SJCRH30 (cell line): Measurements from ENCODE around the gene C1QTNF5. TPM values are rescaled to one million over a fixed set of nuclear protein-coding genes. Genes with fewer than 3 reads are reported as not detected.

Experiments
- DNase-seq, 2 experiments: peaks; one replicate each; pipeline ENCODE4 v3.0.0-alpha.2; 2015 to 2020
- H3K27ac ChIP-seq: fragments of 250-450 bp; sonication (Bioruptor Pico); 2 replicates; pipeline ENCODE4 v1.5.1; 2020; ENCODE audit warnings: mild to moderate bottlenecking, moderate library complexity
- H3K27me3 ChIP-seq: fragments of 250-450 bp; sonication (Bioruptor Pico); 2 replicates; pipeline ENCODE4 v1.5.1; 2020; ENCODE audit warnings: mild to moderate bottlenecking, moderate library complexity
- H3K36me3 ChIP-seq: fragments of 250-450 bp; sonication (Bioruptor Pico); 2 replicates; pipeline ENCODE4 v1.5.1; 2020; ENCODE audit warnings: mild to moderate bottlenecking, moderate library complexity
- H3K4me1 ChIP-seq: fragments of 250-450 bp; sonication (Bioruptor Pico); 2 replicates; pipeline ENCODE4 v1.5.1; 2020; ENCODE audit warnings: mild to moderate bottlenecking, moderate library complexity
- H3K4me3 ChIP-seq: fragments of 250-450 bp; sonication (Bioruptor Pico); 2 replicates; pipeline ENCODE4 v1.5.1; 2020; ENCODE audit warnings: mild to moderate bottlenecking, moderate library complexity
- H3K9me3 ChIP-seq: fragments of 250-450 bp; sonication (Bioruptor Pico); replicated peaks from 2 replicates; pipeline ENCODE4 v1.5.1; 2020; ENCODE audit warnings: mild to moderate bottlenecking, moderate library complexity
- total RNA-seq: library from RNA; depleted of rRNA; stranded (reverse); fragments of >200 nt; shearing (Covaris generic); gene quantifications from 2 replicates; pipeline ENCODE4 v1.2.3, GENCODE V29; 2014

Gene C1QTNF5
- total RNA-seq, 1 experiment from 2014 or later: 0.85 TPM

DNA sequence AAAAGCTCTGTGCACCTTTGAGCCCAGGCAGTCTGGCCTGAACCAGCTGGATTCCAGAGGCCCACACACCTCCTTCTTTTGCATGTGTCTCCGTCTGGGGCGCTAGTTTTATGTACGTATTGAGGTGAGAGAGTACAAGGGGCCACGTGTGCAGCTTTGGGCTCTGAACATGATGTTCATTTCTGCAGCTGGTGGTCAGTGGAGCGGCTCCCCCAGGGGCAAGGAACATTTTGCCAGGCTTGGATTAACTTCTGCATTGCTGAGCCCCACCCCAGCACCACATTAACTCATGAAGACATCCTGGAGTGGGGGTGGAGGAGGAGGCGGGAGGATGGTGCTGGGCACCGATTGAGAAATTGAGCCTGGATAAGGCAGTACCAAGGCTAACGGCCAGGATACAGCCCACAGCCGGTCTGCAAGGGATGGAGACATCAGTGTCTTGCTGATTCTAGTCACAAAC is 27.0 kb upstream of the C1QTNF5 start:
- Histone ChIP-seq H3K27me3 (no peaks in the 10 kb centered on the region), H3K4me3 (no peak overlapping the region; the same call in 1 of the 2 replicates), H3K9me3 (no peaks in the 10 kb centered on the region), H3K4me1 (peaks cover 44% of the 10 kb centered on the region), H3K36me3 (no peaks in the 10 kb centered on the region), H3K27ac (peak overlapping the region; percentile 74)
- DNase-seq: no peak

DNA sequence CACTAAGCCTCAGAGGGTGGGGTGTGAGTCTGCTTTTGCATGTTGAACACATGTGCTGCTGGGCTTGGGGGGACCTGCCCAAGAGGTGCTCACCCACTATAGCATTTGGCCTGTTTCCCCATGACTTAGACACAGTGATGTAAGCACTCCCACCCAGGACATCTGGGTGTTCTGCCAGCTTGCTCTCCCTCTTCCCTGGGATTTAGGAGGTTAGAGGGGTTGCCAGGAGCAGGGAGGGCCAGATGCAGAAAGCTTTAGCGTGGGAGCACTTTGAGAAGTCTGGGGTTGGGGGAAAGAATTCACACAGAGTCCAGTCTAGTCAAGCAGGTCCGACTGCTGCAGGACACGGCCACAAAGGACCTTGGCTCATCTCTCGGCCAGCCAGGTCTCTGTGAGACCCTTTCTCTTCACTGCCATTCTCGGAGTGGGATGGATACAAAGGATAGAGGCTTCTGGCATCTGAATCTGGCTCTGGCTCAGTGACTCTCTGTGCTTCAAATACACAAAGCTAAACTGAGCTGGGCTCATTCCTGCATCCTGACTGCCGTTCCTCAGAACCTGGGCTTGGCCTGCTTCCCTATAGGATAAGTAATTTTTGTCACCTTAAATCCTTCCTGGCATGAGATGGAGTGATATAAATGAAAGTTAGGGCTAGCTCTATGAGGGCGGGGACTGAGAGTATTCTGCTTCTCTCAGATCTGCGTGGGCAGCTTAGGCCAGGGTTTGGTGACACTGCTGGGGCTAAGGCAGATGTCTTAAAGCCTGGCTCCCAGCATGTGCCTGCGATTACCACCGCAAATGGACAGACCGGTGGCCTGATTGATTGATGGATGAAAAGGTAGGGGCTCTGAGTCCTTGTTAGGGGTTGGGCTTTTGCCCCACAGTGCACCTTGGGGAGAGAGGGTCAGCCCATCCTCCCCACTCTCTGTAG is 26.3 kb upstream of the C1QTNF5 start:
- Histone ChIP-seq H3K27me3 (no peaks in the 10 kb centered on the region), H3K9me3 (no peaks in the 10 kb centered on the region), H3K36me3 (no peaks in the 10 kb centered on the region), H3K27ac (no peak overlapping the region), H3K4me3 (no peak overlapping the region), H3K4me1 (peaks cover 51% of the 10 kb centered on the region)
- DNase-seq: no peak

DNA sequence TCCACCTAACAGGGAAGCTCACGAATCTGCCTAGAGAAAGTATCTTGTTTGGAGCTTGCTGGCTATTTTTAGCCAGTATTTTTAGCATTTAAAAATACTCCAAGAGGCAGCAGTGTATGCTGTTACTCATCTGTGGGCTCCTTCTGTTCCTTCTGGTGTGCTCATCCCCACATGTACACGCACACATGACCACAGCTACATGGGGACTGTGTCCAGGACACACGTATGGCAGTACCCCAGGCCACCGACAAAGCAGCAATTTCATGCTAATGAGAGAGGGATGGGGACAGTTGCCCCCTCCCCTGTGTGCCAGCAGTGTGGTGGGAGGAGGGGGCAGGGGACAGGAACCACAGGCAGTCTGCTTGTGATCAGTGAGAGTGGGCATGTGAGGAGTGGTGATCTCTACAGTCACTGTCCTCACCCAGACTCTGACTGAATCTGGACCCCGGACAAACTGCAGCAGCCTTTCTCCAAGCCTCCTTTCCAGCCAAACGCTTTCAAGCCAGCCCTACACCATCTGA is 24.4 kb upstream of the C1QTNF5 start:
- Histone ChIP-seq H3K36me3 (no peaks in the 10 kb centered on the region), H3K9me3 (no peaks in the 10 kb centered on the region), H3K27me3 (no peaks in the 10 kb centered on the region), H3K4me1 (peaks cover 57% of the 10 kb centered on the region), H3K4me3 (no peak overlapping the region), H3K27ac (no peak overlapping the region)
- no peak for DNase-seq

DNA sequence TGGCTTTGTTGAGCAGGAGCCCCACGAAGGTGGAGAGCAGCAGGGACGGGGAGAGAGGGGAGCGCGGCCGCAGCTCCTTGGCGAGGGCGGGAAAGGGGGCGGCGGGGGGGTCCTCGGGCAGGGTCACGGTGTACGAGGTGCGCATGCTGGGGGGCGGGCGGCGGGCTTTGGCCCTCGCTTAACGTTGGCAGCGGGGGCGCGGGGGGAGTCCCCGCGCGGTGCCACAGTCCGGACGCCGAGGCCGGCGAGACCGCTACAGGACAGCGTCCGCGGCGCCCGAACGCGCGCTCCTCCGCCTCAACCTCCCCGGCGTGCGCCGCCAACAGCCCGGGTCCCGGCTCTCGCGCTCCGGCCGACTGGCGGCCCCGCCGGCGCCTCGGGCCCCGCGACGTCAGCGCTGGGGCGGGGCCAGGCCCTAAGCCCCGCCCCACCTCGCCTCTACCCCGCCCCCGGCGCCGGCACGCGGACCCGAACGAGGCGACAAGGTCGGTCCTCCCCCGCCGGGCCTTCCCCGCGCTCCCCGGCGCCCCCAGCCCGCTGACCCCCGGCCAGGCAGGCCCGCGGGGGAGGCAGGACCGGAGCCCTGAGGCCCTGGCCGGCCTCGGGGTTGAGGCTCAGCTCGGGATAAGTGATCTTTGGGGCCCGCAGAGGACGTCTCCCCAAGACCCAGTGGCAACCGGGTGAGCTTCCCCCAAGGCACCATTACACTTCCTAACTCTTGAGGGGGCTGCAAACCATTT is 23.3 kb upstream of the C1QTNF5 start:
- no peak for DNase-seq
- H3K27me3 ChIP-seq: no peaks in the 10 kb centered on the region
- H3K4me1 ChIP-seq: peaks cover 48% of the 10 kb centered on the region
- no peaks in the 10 kb centered on the region for H3K9me3 ChIP-seq
- H3K27ac ChIP-seq: no peak overlapping the region
- no peaks in the 10 kb centered on the region for H3K36me3 ChIP-seq
- no peak overlapping the region for H3K4me3 ChIP-seq

DNA sequence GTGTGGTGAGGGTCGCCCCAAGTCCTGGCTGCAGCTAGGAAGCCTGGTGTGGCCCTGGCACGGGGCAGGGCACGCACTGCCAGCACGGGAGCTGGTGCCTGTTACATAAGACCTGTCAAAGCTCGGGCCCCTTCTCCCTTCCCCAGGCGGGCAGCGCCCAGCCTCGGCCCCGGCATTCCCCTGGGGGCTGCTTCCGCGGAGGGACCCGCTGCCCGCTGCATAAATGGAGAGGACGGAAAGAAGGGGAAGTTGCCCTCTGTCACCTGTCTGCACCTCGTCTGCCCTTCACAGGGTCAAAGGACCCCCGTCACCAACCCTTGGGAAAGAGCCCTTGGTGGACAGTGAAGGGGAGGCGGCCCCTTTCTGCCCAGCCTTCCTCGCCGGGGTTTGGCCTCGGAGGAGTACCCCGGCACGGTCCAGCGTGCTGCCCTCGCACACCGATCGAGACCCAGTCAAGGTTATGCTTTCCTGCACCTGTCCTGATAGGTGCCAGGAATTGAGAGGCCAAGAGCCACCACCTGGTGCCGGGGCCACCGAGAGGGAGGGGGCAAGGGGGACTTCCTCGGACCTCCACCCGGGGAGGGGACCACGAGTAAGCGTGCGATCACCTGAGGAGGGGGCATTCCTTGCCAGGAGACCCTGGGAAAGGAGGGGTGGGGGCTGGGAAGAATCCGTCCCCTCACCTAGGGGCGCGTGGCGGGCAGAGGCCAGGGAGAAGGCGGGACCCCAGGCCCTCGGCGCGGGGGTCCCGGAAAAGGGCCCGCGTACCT is 22.6 kb upstream of the C1QTNF5 start:
- no peak overlapping the region for H3K4me3 ChIP-seq
- H3K27me3 ChIP-seq: no peaks in the 10 kb centered on the region
- DNase-seq: no peak
- no peaks in the 10 kb centered on the region for H3K36me3 ChIP-seq
- no peaks in the 10 kb centered on the region for H3K9me3 ChIP-seq
- peaks cover 44% of the 10 kb centered on the region for H3K4me1 ChIP-seq
- no peak overlapping the region for H3K27ac ChIP-seq

DNA sequence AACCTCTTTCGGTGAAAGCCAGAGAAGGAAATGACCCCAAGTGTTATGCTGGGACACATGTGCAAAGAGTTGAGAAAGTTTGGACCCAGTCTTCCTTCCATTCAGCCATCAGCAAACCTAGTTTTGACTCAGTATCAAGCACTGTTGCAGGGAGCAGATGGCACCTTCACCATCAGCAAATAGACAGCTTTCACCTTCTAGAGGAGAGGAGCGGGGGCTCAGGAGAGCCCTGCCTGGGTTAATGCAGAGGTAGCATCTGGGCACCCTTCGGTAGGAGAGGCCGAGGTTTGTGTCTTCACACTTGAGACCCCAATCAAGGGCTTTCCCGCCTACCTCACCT is 22.0 kb upstream of the C1QTNF5 start:
- Histone ChIP-seq H3K27ac (no peak overlapping the region), H3K4me1 (peaks cover 39% of the 10 kb centered on the region)

DNA sequence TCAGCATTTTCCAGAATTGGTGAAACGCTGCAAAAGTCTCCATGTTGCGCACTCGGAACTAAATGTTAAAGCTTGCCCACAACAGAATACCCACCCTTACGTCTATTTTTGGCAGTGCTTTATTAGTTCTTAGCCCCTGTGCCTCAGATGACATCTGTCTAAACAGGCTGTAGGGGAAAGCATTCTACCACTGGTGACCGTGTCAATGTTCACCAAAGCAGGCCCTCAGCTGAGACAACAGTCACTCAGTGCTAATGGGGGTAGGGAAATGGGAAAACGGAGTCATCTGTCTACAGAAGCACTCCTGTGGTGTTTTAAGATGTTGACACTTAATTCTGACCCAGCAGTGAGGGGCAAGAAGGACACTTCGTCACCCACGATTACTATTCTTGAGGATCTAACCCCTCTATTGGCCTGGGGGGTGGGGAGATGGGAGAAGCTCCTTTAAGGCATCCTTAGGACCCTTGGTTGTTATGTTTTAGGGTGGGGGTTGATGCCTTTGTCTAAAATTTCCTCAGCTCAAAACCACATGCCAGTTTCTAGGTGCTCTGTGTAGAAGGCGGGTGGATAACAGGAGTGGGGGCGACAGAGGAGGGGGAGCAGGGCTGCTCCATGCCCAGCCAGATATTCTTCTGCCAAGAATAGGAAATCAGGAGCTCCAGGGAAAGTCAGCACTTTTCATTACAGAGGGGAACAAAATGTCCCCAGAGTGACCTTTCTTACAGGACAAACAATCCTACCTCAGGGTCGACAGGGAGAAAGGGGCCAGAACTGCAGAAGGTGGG is 21.4 kb upstream of the C1QTNF5 start:
- no peak for DNase-seq
- Histone ChIP-seq H3K9me3 (no peaks in the 10 kb centered on the region), H3K27ac (peak overlapping the region; percentile 70), H3K4me1 (peaks cover 33% of the 10 kb centered on the region), H3K4me3 (no peak overlapping the region), H3K36me3 (0 out of 2 replicates have a peak, but pooled peaks cover 2% of the 10 kb centered on the region), H3K27me3 (no peaks in the 10 kb centered on the region)

More for the DNA sequence above, 22.0 kb upstream of the C1QTNF5 start:
- DNase-seq: no peak
- Histone ChIP-seq H3K9me3 (no peaks in the 10 kb centered on the region), H3K4me3 (no peak overlapping the region), H3K27me3 (no peaks in the 10 kb centered on the region), H3K36me3 (0 out of 2 replicates have a peak, but pooled peaks cover 2% of the 10 kb centered on the region)

DNA sequence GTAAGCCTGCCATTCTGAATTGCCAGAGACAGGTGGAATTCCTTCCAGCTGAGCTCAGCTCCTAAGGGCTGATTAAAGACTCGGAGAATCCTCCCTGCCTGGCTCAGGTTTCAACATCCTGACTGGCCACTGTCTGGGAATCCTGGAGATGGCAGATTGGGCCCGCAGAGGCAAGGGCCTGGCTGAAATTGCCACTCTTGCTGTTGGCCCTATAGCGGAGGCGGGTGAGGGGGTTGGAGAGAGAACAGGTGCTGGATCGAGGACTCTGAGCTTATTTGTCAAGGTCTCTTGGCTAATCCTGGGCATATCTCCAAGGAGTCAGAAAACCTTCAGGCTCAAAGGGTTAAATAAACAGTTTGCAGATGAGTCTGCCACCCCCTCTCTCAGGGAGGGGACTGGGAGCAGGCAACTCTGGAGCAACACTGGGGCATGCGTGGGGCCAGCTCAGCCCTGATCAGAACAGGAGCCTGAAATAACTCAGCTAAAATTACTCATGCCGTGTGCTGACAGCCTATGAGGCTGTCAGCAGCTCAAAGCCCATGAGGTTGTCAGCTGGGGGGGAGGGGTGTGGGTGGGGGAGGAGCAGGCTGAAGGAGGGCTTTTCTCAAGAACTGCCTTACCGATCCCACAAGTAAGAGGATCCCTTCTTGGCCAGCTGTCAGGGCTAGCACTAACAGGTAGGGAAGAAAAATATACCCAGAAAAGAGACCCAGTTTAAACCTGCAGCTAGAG is 20.5 kb upstream of the C1QTNF5 start:
- no peak overlapping the region for H3K4me3 ChIP-seq
- H3K4me1 ChIP-seq: peaks cover 30% of the 10 kb centered on the region
- H3K9me3 ChIP-seq: no peaks in the 10 kb centered on the region
- 0 out of 2 replicates have a peak, but pooled peaks cover 2% of the 10 kb centered on the region for H3K36me3 ChIP-seq
- peak overlapping the region; percentile 70 for H3K27ac ChIP-seq
- peak; percentile 89 to 91 for DNase-seq
- H3K27me3 ChIP-seq: no peaks in the 10 kb centered on the region

DNA sequence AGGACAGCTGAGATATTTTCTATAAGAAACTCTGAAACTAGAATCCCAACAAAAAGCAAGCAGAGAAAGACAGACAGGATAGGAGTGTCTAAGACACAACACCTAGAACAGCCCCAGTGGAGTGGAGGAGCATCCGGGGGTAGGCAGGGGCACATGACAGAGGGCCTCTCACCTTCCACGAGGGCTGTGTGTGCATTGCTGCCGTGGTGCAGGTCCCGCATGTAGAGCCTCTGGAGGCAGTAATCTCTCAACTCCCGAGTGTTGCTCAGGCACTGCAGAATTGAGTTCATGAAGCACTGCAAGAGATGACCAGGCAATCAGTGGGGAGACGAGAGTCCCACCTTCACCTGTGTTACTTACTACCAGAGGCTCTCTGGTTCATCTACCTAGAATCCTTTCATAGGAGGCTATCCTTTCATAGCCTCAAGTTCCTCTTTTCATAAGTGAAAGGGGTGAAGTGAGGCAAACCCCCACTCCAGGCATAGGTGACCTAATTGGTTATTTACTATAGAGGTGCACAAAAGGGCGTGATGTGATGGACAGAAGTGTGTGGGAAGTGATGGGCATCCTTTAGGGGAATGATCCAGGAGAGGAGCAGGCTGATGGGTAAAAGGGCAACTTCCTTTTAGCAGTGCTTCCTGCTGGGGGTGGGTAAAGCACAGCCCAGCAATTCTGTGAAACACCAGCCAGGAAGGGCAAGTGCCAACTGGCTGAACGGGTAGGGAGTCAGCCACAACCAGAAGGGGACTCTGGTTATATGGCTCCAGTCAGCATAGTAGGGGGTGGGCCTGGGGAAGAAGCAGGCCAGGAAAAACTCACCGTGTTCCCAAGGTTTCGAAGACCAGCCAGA is 18.9 kb upstream of the C1QTNF5 start:
- H3K9me3 ChIP-seq: no peaks in the 10 kb centered on the region
- no peak overlapping the region; the same call in 1 of the 2 replicates for H3K27ac ChIP-seq
- no peaks in the 10 kb centered on the region for H3K27me3 ChIP-seq
- H3K4me1 ChIP-seq: peaks cover 30% of the 10 kb centered on the region
- no peak overlapping the region for H3K4me3 ChIP-seq
- DNase-seq: no peak
- 0 out of 2 replicates have a peak, but pooled peaks cover 2% of the 10 kb centered on the region for H3K36me3 ChIP-seq

DNA sequence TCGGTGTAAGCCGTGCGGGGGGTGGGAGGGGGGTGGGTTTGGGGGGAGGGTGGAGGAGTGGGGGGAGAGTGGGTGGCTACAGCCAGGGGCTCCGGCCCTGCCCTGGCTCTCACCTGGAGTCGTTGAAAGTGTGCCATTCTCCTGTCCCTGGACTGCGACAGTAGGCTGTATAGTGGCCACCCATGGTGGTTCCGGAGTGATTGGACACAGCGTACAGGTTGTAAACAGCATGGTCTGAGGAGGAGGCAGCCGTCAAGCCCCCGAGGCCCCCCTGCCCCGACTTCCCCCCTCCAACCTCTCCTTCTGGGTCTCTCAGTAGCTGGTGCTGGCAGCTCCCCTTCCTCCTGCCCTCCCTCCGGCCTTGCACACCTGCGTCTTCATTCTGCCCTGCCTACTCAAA is 16.4 kb upstream of the C1QTNF5 start:
- no peaks in the 10 kb centered on the region for H3K9me3 ChIP-seq
- peaks cover 24% of the 10 kb centered on the region for H3K4me1 ChIP-seq
- no peak for DNase-seq
- no peak overlapping the region for H3K4me3 ChIP-seq
- H3K27ac ChIP-seq: no peak overlapping the region
- no peaks in the 10 kb centered on the region for H3K27me3 ChIP-seq
- 0 out of 2 replicates have a peak, but pooled peaks cover 2% of the 10 kb centered on the region for H3K36me3 ChIP-seq

DNA sequence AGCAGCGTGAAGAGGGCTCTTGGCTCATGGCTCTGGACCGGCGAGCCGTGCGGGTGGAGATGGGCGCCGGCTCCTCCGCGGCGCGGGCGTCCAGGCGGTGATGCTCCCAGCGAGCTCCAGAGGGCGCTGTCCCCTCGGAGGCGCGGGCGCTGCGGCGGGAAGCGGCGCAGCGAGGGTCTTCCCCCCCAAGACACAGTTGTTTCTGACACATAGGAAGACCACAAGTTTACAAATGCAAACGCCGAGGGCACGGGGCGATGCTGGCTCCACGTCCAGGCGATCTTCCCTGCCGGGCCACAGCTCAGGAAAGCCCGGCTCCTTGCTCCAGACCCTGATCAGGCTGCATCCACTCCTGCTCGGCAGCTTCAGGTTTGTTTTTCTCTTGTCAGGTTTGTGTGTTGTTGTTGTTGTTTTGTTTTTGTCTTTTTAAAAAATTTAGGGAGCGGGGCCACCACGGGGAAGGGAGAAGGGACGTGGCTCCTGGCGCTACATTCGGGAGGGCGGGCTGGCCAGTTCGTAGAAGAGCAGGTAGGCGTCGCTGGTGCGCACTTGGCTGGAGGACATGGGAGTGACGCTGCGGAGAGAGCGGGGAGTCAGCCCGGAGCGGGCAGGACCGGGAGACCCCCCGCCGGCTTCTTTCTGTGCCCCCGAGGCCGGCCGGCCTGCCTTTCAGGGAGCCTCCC is 15.8 kb upstream of the C1QTNF5 start:
- H3K4me1 ChIP-seq: peaks cover 19% of the 10 kb centered on the region
- no peaks in the 10 kb centered on the region for H3K27me3 ChIP-seq
- 0 out of 2 replicates have a peak, but pooled peaks cover 2% of the 10 kb centered on the region for H3K36me3 ChIP-seq
- no peaks in the 10 kb centered on the region for H3K9me3 ChIP-seq
- no peak overlapping the region for H3K27ac ChIP-seq
- H3K4me3 ChIP-seq: no peak overlapping the region
- no peak for DNase-seq
